Chondrocyte (in vitro differentiated cells): ENCODE measurements around the gene DDX10. TPM values are rescaled to one million over a fixed set of nuclear protein-coding genes. Genes with fewer than 3 reads are reported as not detected.

Experiments
- DNase-seq: peaks from one replicate; pipeline ENCODE4 v3.0.0; 2021; ENCODE audit warnings: mixed read lengths, low spot score
- H3K27ac Mint-ChIP-seq: one replicate; pipeline ENCODE4 v1.8.0; 2021; ENCODE audit warnings: mild to moderate bottlenecking, moderate library complexity, mixed read lengths; ENCODE audit not compliant: unreplicated experiment
- H3K27me3 Mint-ChIP-seq: 2 replicates; pipeline ENCODE4 v1.8.0; 2021; ENCODE audit warnings: low read depth, mixed read lengths
- H3K36me3 Mint-ChIP-seq: 2 replicates; pipeline ENCODE4 v1.8.0; 2021; ENCODE audit warnings: low read depth, mixed read lengths
- H3K4me1 Mint-ChIP-seq: 2 replicates; pipeline ENCODE4 v1.8.0; 2021; ENCODE audit warnings: low read depth, mild to moderate bottlenecking, mixed read lengths
- H3K4me3 Mint-ChIP-seq: one replicate; pipeline ENCODE4 v1.8.0; 2021; ENCODE audit warnings: mild to moderate bottlenecking, moderate library complexity, mixed read lengths; ENCODE audit not compliant: unreplicated experiment
- H3K9me3 Mint-ChIP-seq: 2 replicates; pipeline ENCODE4 v1.8.0; 2021; ENCODE audit warnings: low read depth, mixed read lengths
- CTCF ChIP-seq: fragments of 200-600 bp; sonication (generic); IDR thresholded peaks from 2 replicates; pipeline ENCODE4 v1.5.0; 2021; ENCODE audit warnings: antibody characterized with exemption, mild to moderate bottlenecking, moderate library complexity
- total RNA-seq: library from RNA; stranded (reverse); gene quantifications from 3 replicates; pipeline ENCODE4 v1.2.1, GENCODE V29; 2021

Gene DDX10
- total RNA-seq, 1 donor from 2014 or later, result 25.3 TPM

GRCh38 chr11:108963118-108963517 lies 298.2 kb downstream of the DDX10 start:
- Mint-ChIP-seq H3K4me1 (peaks cover 29% of the 10 kb centered on the region), H3K27ac (no peak overlapping the region)

GRCh38 chr11:108965306-108966001 lies 300.6 kb downstream of the DDX10 start:
- Mint-ChIP-seq H3K9me3 (no peaks in the 10 kb centered on the region), H3K27me3 (no peaks in the 10 kb centered on the region), H3K36me3 (no peaks in the 10 kb centered on the region), H3K4me3 (no peak overlapping the region), H3K27ac (no peak overlapping the region), H3K4me1 (peaks cover 8% of the 10 kb centered on the region)
- DNase-seq, result no peak
- TF ChIP-seq CTCF, result no peak

More at GRCh38 chr11:108963118-108963517, 298.2 kb downstream of the DDX10 start:
- no peak for DNase-seq
- Mint-ChIP-seq H3K36me3 (no peaks in the 10 kb centered on the region), H3K9me3 (no peaks in the 10 kb centered on the region), H3K4me3 (no peak overlapping the region), H3K27me3 (no peaks in the 10 kb centered on the region)
- no peak for TF ChIP-seq CTCF

- TF ChIP-seq CTCF, result no peak
- DNase-seq, result no peak
- Mint-ChIP-seq H3K9me3 (no peaks in the 10 kb centered on the region), H3K36me3 (no peaks in the 10 kb centered on the region), H3K27ac (no peak overlapping the region), H3K4me1 (peaks cover under 1% of the 10 kb centered on the region), H3K4me3 (no peak overlapping the region), H3K27me3 (no peaks in the 10 kb centered on the region)
Observed at GRCh38 chr11:108966206-108966605, 301.3 kb downstream of the DDX10 start.

- Mint-ChIP-seq H3K36me3 (no peaks in the 10 kb centered on the region), H3K27ac (no peak overlapping the region), H3K4me3 (no peak overlapping the region), H3K9me3 (peaks cover 4% of the 10 kb centered on the region), H3K4me1 (no peaks in the 10 kb centered on the region), H3K27me3 (no peaks in the 10 kb centered on the region)
- TF ChIP-seq CTCF, result no peak
- DNase-seq, result no peak
Observed at GRCh38 chr11:108966978-108967377, 302.1 kb downstream of the DDX10 start.

GRCh38 chr11:108967571-108967970 lies 302.7 kb downstream of the DDX10 start:
- DNase-seq, result no peak
- Mint-ChIP-seq H3K4me3 (no peak overlapping the region), H3K27ac (no peak overlapping the region), H3K9me3 (peaks cover 4% of the 10 kb centered on the region), H3K27me3 (no peaks in the 10 kb centered on the region), H3K36me3 (no peaks in the 10 kb centered on the region), H3K4me1 (no peaks in the 10 kb centered on the region)
- TF ChIP-seq CTCF, result no peak
